GM12892 (cell line): ENCODE measurements around the gene MORC2.

Source experiments
- POLR2A ChIP-seq: IDR thresholded peaks from 2 replicates; pipeline ENCODE4 v1.6.1; 2011; ENCODE audit warnings: low read depth, low read length, control low read depth
- POLR2AphosphoS5 ChIP-seq: IDR thresholded peaks from 2 replicates; pipeline ENCODE4 v1.6.1; 2011; ENCODE audit warnings: low read depth, low read length, control low read depth

- no peak for TF ChIP-seq POLR2A
- TF ChIP-seq POLR2AphosphoS5, result no peak
These were observed 92.9 kb downstream of the MORC2 start for GRCh38 chr22:30875481-30876215.
